Measurements from ENCODE around the gene LFNG.
"Not testable (repeated sequence)": the region's sequence is repeated elsewhere in the genome, so short reads cannot be mapped to it uniquely, and the experiment has no call there.

The LFNG gene

DNA sequence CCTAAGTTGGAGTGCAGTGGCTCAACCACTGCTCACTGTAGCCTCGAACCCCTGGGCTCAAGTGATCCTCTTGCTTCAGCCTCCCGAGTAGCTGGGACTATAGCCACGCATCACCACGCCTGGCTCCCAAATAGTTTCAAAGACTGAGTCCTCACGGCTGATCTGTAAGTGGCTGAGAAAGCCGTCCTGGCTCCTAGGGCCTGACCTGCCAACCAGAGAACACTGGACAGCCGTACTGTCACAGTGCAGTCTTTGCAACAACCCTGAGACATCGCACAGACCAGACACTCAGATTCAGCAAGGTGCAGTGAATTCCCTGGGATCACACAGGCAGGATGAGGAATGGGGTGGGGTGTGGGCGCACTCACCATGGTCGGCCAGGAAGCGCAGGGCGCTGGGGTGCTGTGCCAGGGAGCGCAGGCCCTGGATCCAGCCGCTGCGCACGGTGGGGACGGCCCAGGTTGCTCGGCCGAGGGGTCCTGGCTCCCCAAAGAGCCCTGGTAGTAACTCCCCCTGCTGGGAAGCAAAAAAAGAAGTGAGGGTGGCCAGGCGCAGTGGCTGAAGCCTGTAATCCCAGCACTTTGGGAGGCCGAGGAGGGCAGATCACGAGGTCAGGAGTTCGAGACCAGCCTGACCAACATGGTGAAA lies 25.1 kb downstream of the LFNG start:
- Mint-ChIP-seq H3K27ac (no peak overlapping the region), H3K27me3 (no peaks in the 10 kb centered on the region), H3K36me3 (ENCODE audit: low read depth) (peaks cover 14% of the 10 kb centered on the region), H3K9me3 (no peaks in the 10 kb centered on the region), H3K4me3 (no peak overlapping the region), H3K4me1 (peaks cover 4% of the 10 kb centered on the region)
- no peak for ATAC-seq
- DNase-seq, result no peak

DNA sequence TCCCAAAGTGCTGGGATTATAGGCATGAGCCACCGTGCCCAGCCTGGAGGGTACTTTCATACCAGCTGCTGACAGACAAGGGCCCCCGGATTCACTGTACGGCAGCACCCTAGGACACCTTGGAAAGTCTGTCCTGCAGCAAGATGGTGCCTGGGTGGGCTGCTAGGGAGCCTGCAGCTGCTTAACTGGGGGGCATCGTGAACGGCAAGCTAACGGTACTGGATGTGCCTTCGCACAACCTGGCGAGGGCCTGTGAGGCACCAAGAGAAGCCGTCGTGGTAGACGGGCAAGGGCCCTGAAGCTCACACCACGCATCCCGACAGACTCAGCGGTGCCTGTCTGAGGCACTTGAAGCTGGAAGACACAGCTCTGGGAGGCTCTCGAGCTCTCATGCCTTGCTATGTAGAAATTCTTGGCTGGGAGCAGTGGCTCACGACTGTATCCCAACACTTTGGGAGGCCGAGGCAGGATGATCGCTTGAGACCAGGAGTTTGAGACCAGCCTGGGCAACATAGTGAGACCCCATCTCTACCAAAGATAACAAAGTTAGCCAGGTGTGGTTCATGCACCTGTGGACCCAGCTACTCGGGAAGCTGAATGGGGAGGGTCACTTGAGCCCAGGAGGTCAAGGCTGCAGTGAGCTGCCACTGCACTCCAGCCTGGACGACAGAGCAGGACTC lies 26.3 kb downstream of the LFNG start:
- no peak overlapping the region for H3K4me3 Mint-ChIP-seq
- H3K4me1 Mint-ChIP-seq, result peaks cover 4% of the 10 kb centered on the region
- ATAC-seq (no peak), DNase-seq (no peak)
- no peak overlapping the region for H3K27ac Mint-ChIP-seq
- no peaks in the 10 kb centered on the region for H3K9me3 Mint-ChIP-seq
- H3K36me3 Mint-ChIP-seq (ENCODE audit: low read depth), result peaks cover 21% of the 10 kb centered on the region
- no peaks in the 10 kb centered on the region for H3K27me3 Mint-ChIP-seq

DNA sequence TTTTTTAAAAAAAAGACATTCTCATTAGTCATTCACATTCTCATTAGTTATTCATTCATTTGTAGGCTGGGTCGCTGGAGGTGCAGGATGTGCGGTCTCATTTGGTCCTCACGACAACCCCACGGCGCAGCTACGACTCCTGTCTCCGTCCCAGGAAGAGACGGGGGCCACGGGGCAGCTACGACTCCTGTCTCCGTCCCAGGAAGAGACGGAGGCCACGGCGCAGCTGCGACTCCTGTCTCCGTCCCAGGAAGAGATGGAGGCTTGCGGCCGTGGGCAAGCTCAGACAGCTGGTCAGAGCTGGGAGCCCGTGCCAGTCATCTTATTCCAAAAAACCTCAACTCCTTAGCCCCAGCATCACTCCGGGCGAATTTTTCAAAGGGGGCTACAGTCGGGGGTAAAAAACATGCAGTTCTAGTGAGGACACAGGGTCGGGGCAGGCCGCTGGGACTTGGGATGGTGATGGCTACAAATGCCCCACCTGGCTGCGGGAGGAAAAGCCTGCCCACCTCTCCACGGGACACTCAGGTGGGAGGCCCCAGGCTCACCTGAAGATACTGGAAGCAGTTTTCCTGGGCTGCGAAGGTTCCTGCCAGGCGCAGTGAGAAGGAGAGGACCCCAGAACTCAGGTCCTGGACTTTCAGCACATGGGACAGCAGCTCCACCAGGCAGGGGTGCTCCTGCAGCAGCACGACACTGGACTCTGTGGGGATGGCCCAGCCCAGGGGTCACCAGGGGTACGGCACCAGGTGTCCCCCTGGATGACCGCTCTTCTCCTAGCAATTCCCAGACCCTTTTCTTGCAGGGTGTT lies 27.4 kb downstream of the LFNG start:
- Mint-ChIP-seq H3K9me3 (no peaks in the 10 kb centered on the region), H3K4me1 (peaks cover 6% of the 10 kb centered on the region), H3K4me3 (no peak overlapping the region), H3K27ac (no peak overlapping the region), H3K36me3 (ENCODE audit: low read depth) (peaks cover 24% of the 10 kb centered on the region), H3K27me3 (no peaks in the 10 kb centered on the region)
- ATAC-seq (no peak), DNase-seq (no peak)

DNA sequence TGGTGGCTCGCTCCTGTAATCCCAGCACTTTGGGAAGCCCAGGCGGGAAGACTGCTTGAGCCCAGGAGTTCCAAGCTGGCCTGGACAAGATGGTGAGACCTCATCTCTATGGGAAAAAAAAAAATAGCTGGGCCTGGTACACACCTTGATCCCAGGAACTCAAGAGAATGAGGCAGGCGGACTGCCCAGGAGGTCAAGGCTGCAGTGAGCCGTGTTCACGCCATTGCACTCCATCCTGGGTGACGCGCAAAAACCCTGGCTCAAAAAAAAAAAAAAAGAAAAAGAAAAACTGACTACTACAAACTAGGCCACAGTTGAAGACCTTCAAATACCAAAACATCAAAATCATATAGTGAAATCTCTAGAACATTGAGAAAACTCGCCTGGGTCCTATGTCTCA lies 31.8 kb downstream of the LFNG start:
- Mint-ChIP-seq H3K27ac (no peak overlapping the region), H3K36me3 (ENCODE audit: low read depth) (peaks cover 36% of the 10 kb centered on the region), H3K4me3 (no peak overlapping the region), H3K27me3 (no peaks in the 10 kb centered on the region), H3K9me3 (no peaks in the 10 kb centered on the region), H3K4me1 (peaks cover 29% of the 10 kb centered on the region)
- ATAC-seq (no peak), DNase-seq (no peak)

DNA sequence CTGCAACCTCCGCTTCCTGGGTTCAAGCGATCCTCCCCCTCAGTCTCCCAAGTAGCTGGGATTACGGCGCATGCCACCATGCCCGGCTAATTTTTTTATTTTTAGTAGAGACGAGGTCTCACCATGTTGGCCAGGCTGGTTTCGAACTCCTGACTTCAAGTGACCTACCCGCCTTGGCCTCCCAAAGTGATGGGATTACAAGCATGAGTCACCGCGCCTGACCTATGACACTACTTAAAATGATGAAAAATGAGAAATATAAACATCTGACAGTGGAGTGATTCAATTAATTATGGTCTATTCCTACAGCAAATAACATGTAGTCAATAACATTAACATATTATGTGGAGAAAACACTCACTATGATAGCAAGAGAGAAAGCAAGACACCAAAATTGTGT lies 33.5 kb downstream of the LFNG start:
- ATAC-seq (no peak), DNase-seq (no peak)
- H3K27ac Mint-ChIP-seq, result peak overlapping the region; percentile 36
- H3K27me3 Mint-ChIP-seq, result no peaks in the 10 kb centered on the region
- peak overlapping the region; percentile 88 for H3K4me3 Mint-ChIP-seq
- H3K36me3 Mint-ChIP-seq (ENCODE audit: low read depth), result peaks cover 27% of the 10 kb centered on the region
- H3K9me3 Mint-ChIP-seq, result no peaks in the 10 kb centered on the region
- H3K4me1 Mint-ChIP-seq, result peaks cover 37% of the 10 kb centered on the region

DNA sequence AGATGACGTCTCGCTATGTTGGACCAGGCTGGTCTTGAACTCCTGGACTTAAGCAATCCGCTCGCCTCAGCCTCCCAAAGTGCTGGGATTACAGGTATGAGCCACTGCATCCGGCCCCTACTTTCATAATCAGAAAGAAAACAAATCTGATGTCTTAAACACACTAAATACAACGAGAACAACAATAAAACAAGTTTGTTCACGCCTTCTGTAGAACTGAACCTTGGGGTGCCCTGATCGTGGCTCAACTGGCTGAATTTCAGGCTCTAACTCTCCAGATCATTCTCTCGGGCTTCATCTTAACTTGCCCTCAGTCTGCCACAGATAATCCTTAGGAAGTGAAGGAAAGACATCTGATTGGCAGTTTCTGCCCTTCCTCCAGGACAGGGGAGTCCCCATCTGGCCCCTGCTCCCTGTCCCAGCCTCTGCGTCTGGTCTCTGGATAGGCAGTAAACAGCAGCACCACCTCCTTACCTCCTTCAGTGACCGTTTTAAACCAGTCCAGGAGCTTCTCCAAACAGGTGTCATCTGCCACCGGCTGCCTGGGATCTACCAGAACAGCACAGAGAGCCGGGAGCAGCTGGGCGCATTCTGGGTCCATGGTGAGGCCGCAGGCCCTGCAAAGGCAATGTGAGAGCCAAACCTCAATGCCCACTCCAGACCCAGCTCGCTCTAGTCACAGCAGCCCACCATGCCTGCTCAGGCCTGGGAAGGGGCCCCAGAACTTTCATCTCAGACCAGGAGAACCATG lies 34.4 kb downstream of the LFNG start:
- ATAC-seq, result no peak
- Mint-ChIP-seq H3K27me3 (no peaks in the 10 kb centered on the region), H3K9me3 (no peaks in the 10 kb centered on the region), H3K4me3 (peak overlapping the region; percentile 88), H3K27ac (peak overlapping the region; percentile 88), H3K4me1 (peaks cover 42% of the 10 kb centered on the region), H3K36me3 (ENCODE audit: low read depth) (peaks cover 27% of the 10 kb centered on the region)
- DNase-seq, result no peak

DNA sequence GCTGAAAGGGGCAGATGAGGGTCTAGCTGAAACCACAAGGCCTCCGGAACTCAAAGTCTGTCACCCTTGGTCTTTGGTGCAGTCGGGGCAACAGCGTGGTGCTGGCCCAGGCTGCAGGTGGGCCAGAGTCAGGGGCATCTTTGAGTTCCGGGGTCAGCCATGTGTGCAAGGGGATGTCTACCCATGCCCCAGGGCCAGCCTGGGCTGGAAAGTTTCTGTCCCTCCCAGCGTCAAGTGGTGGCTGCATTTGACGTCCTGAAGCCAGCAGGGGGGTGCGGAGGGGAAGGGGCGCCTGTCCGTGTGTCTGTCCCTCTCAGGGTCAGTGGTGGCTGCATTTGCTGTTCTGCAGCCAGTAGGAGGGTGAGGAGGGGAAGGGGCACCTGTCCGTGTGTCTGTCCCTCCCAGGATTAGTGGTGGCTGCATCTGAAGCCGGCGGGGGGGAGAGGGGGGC lies 35.1 kb downstream of the LFNG start:
- peak overlapping the region; percentile 88 for H3K4me3 Mint-ChIP-seq
- H3K9me3 Mint-ChIP-seq, result no peaks in the 10 kb centered on the region
- no peak for ATAC-seq
- DNase-seq, result no peak
- peaks cover 22% of the 10 kb centered on the region for H3K36me3 Mint-ChIP-seq (ENCODE audit: low read depth)
- H3K27me3 Mint-ChIP-seq, result no peaks in the 10 kb centered on the region
- H3K4me1 Mint-ChIP-seq, result peaks cover 40% of the 10 kb centered on the region
- peak overlapping the region; percentile 88 for H3K27ac Mint-ChIP-seq

DNA sequence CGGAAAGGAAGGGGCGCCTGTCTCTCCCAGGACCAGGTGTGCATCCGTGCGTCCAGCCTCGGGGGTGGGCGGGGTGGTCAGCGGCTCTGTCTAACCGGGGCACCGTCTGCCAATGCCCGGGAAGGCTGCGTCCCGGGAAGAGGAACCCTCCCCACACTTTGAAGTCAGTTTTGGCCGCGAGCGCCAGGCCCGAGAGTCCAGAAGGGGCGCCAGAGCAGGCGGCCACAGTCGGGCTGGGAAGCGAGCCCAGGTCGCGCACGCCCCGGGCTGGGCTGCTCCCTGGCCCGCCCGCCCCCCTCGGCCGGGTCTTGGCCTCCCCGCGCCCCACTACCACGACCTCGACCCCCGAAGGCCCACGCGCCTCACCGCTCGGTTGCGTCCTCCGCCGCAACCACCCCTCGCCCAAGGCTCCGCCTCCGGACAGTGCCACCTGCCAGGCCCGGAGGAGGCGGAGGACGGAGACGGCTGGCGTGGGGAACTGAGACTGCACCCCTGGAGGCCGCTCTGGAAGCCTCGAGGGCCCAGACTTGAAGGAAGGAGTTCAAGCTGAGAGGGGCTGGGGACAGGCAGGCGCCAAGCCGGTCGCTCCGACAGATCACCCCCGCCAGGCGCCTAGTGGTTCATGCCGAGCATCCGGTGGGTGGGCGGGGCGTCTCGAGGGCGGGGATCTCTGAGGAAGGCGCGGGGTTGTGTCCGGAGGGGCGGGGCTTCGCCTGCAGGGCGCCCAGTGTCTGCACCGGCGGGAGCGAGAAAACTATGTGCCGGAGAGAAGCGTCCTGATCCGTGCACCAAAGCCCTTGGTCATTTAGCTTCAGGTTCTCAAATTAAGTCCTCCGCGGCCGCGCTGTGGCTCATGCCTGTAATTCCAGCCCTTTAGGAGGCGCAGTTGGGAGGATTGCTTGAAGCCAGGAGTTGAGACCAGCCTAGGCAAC lies 35.8 kb downstream of the LFNG start, which contains the start of gene BRAT1:
TSS of gene BRAT1 (minus strand) at position 404 of the 932 bp plus-strand sequence. CDS start 1,093 bp downstream, outside the sequence.
- Mint-ChIP-seq H3K4me1 (peaks cover 45% of the 10 kb centered on the region), H3K27me3 (no peaks in the 10 kb centered on the region), H3K9me3 (no peaks in the 10 kb centered on the region), H3K27ac (peak within 1 kb of the TSS; percentile 88), H3K36me3 (ENCODE audit: low read depth) (peaks cover 18% of the 10 kb centered on the region), H3K4me3 (peak within 1 kb of the TSS; percentile 88)
- DNase-seq (peak; percentile 97), ATAC-seq (peak; percentile 85)

DNA sequence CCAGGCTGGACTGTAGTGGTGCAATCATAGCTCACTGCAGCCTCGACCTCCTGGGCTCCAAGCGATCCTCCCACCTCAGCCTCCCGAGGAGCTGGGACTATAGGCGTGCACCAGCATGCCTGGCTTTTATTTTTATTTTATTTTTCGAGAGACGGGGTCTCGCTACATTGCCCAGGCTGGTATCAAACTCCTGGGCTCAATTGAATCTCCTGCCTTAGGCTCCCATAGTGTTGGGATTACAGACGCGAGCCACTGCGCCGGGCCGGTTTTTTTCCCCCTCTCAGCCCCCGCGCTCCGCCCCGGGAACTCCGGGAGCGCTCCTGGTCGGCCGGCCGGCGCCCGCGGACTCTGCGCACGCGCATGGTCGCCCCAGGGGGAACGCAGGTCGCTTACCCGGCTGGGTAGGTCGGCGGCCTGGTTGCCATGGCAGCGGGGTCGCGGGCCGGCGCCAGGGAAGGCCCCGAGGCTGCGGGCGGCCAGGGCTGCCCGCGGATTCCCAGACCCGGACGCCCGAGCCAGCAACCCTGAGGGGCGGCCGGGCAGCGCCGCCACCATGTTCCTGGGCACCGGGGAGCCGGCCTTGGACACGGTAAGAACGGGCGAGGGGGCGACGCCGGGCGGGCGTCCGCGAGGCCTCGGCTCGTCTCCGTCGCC lies 39.2 kb downstream of the LFNG start, which contains the start of gene IQCE:
TSS of gene IQCE (plus strand) at position 351 of the 654 bp plus-strand sequence. CDS start at position 554, 203 bp downstream.
- H3K27ac Mint-ChIP-seq, result peak within 1 kb of the TSS; percentile 67

DNA sequence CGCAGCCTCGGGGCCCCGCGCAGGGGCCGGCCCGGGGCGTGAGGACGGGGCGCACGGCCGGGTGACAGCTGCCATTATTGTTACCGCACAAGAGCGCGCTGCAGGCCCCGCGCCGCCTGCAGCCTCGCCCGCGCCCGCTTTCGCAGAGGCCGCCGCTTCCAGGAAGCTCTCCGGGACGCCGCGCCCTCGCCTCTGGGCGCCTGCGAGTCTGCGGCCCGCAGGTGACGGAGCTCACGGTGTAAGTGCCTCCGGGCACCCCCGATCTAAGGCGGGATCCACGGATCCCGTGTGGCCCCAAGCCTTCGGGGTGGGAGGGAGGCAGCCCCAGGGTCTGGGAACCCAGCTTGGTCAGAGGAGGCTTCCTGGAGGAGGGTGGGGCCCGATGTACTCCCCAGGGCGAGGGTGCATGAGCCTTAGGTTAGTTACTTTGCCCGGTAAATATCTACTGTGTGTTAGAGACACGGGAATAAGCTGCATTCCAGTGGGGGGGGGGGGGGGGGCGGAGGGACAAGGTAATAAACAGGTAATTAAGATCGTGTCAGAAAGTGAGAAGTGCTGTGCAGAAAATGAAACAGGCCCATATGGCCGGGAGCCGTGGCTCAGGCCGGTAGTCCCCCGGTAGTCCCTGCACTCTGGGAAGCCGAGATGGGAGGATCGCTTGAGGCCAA lies 39.8 kb downstream of the LFNG start:
- ATAC-seq (peak; percentile 3), DNase-seq (peak; percentile 31)
- Mint-ChIP-seq H3K36me3 (ENCODE audit: low read depth) (no peaks in the 10 kb centered on the region), H3K4me1 (peaks cover 25% of the 10 kb centered on the region), H3K9me3 (no peaks in the 10 kb centered on the region), H3K27ac (no peak overlapping the region), H3K27me3 (no peaks in the 10 kb centered on the region), H3K4me3 (peak overlapping the region; percentile 71)

More for the DNA sequence above, 39.2 kb downstream of the LFNG start, which contains the start of gene IQCE:
- Mint-ChIP-seq H3K36me3 (ENCODE audit: low read depth) (peaks cover 4% of the 10 kb centered on the region), H3K4me1 (peaks cover 31% of the 10 kb centered on the region), H3K27me3 (no peaks in the 10 kb centered on the region), H3K4me3 (peak within 1 kb of the TSS; percentile 71), H3K9me3 (no peaks in the 10 kb centered on the region)
- DNase-seq (peak; percentile 94), ATAC-seq (peak; percentile 48)

DNA sequence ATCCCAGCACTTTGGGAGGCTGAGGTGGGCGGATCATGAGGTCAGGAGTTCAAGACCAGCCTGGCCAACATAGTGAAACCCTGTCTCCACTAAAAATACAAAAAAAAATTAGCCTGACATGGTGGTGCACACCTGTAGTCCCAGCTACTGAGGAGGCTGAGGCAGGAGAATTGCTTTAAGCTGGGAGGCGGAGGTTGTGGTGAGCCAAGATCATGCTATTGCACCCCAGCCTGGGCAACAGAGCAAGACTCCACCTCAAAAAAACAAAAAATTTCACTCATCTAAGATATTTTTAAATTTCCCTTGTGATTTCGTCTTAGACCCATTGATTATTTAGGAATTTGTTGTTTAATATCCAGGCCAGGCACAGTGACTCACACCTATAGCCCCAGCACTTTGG lies 44.4 kb downstream of the LFNG start:
- H3K36me3 Mint-ChIP-seq (ENCODE audit: low read depth); H3K9me3 Mint-ChIP-seq; DNase-seq; H3K4me3 Mint-ChIP-seq; H3K27ac Mint-ChIP-seq; H3K4me1 Mint-ChIP-seq; H3K27me3 Mint-ChIP-seq; ATAC-seq: not testable (repeated sequence)

DNA sequence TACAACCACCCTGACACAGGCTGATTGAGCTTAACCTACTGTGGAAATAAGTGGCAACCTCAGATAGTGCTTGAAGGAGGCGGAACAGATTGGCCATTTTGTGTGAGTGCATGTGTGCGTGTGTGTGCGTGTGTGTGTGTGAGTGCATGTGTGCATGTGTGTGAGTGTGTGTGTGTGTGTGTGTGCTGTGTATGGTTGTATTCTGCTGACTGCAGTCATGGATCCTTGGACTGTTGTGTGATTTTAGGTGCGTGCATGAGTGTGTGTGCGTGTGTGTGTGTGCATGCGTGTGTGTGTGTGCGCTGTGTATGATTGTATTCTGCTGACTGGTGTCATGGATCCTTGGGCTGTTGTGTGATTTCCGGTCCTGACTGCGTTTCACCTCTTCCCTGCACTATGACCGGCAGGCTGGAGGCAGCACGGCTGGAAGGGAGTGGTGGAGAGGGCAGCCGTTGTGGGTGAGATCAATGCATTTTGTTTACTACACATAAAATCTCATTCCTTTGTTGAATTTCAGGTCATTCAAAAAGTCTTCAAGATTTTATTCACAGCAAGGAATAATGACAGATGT lies 45.5 kb downstream of the LFNG start:
- Mint-ChIP-seq H3K27ac (no peak overlapping the region), H3K9me3 (no peaks in the 10 kb centered on the region), H3K27me3 (no peaks in the 10 kb centered on the region), H3K4me3 (no peak overlapping the region), H3K36me3 (ENCODE audit: low read depth) (no peaks in the 10 kb centered on the region), H3K4me1 (peaks cover 3% of the 10 kb centered on the region)
- ATAC-seq (no peak), DNase-seq (no peak)
